Activated CD8-positive, alpha-beta memory T cell treated with anti-CD3 and anti-CD28 coated beads, Interleukin-2, amount 50 U/mL, for 4 hours (primary cell): ENCODE data around the gene KAZALD1.
A peak's percentile ranks its signal among the peaks of the same experiment; 100 is the strongest.

Experiments used
- DNase-seq: peaks from one replicate; pipeline ENCODE4 v3.0.0-alpha.2; 2020

KAZALD1 gene, protein sequence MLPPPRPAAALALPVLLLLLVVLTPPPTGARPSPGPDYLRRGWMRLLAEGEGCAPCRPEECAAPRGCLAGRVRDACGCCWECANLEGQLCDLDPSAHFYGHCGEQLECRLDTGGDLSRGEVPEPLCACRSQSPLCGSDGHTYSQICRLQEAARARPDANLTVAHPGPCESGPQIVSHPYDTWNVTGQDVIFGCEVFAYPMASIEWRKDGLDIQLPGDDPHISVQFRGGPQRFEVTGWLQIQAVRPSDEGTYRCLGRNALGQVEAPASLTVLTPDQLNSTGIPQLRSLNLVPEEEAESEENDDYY

DNA sequence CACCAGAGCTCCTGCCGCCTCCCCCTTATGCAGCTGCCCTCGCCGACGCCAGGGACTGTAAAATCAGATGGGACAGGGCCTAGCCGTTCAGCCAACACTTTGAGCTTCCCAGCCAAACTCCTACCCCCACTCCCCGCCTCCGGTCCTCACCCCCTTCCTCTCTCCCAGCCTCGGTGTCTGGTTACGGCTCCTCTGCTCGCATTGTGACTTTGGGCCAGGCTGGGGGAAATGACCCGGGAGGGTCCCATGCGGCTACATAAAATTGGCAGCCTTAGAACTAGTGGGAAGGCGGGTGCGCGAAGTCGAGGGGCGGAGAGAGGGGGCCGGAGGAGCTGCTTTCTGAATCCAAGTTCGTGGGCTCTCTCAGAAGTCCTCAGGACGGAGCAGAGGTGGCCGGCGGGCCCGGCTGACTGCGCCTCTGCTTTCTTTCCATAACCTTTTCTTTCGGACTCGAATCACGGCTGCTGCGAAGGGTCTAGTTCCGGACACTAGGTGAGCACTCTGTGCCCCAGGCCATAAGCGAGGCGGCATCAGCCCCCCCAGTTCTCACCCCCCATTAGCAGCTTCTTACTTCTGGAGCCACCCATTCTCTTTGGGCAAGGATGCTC lies at the start of gene KAZALD1:
Gene KAZALD1, plus strand, starts transcription at position 366 of the 608 bp plus-strand sequence. CDS start 604 bp downstream, outside the sequence.
- no peak for DNase-seq

DNA sequence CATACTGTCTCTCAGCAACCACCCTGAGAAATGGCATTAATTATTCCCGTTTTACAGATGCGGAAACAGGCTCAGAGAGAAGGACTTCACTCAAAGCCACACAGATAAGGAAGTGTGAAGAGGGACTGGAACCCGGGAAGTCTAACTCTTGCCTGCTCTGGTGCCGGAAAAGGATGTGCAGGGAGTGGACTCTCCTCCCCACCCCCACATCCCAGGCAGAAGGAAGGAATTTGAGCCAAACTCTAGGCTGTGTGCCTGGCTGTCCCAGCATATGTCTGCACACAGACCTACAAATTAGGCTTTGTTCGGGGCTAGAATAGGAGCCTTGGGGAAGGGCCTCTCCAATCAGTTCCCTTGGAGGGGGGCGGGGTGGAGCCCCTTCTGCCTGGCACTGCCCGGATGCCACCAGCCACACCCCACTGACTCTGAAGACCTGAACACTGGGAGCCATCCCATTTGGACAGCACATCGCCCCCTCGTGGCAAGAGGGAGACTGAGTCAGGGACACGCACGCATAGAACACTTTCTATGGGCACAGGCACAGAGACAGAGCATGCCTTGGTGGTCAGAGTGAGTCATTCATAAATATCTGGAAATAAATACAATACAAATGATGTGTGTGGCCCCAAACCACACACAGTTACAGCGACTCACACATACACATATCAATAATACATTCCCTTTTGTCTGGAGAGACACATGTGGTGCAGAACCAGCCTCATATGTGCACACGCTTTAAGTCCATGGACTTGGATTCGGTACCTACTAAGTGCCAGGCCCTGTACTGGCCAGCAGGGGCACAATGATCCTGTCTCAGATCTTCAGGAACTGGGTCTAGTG lies 49.0 kb upstream of the KAZALD1 start:
- DNase-seq = peak; percentile 77

DNA sequence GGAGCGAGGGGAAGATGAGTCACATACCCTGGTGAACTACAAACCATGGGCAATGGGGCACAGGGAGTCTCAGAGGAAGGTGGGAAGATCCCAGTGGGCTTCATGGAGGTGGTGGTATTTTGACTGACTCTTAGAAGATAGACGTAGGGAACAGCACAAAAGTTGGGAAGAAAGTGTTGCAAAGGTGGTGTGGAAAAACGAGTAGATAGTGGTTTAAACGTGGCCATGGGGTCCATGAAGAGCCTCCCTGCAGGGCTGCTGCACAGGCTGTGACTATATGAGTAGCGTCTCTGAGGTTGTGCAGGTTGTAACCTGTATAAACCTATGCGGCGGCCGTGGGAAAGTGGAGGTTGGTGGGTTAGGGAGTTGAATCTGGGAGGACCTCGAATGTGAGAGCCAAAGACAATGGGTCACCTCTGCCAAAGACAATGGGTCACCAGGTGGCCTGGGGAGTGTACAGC lies 48.4 kb upstream of the KAZALD1 start:
- no peak for DNase-seq

DNA sequence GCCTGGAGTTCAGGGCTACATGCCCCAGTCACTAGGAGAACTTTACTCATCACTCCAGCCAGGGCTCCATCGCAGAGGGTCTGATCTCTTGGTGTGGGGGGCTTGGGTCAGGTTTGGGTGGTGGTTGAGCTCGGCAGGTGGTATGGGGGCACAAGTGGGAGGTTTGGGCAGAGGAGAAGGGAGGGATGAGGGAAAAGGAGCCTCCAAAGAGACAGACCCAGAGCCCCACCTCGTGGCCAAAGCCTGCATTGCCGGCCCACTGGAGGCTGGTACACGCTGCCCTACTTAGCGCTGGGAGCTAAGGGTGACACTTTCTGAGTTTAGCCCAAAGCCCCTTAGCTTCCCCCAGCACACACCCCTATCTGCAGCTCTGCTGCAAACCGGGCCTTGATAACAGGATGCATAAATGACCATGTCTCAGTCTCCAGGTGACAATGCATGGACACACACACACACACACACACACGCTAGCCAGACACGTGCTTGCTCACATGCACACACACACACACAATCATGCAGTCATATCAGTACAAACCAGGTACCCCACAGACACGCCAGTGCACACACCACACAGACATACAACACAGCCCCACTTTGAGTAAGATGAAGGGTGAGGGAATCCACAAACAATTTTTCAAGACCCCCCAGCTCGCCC lies 47.4 kb upstream of the KAZALD1 start:
- peak; percentile 77 for DNase-seq

DNA sequence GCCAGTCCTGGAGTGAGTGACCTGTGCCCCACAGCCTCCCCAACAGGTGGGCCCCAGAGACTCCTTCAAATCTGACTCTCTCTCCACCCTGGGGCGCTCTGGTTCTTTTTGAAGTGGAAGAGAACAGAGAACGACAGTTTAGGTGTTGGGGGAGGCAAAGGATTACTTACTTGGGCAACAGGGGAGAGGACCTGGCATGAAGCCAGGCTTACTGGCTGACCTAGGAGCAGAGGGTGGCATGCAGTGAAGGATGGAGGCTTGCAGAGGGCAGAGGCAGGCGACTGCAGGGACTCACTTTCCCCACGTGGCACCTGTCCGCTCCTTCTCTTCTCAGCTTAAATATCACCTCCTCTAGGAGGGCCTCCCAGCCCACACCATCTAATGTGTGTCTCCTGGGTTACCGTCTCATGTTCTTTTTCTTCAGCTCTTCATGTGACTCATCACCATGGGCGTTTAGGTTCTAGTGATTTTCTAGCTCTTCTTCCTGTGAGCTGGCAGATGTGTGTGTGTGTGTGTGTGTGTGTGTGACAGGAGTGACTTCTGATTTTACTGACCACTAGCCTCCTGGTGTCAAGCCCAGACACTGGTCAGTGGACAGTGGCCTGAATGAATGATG lies 46.7 kb upstream of the KAZALD1 start:
- no peak for DNase-seq

DNA sequence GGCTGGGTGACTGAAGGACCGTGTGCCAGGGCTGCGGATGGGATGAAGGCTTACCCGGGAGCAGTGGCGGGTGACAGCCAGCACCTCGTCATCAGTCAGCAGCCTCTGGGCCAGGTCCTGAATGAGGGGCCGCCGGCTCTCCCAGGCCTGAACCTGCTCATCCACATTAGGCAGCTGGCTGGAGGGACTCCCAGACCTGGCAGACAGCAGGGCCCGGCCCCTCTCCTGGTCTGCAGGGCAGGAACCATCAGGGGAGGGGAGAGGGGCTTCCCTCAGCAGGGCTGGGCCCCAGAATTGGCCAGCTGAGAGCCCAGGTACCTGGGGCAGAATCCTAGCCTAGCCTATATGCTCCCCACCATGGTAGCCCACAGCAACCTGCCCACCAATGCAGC lies 46.2 kb upstream of the KAZALD1 start:
- DNase-seq = no peak

DNA sequence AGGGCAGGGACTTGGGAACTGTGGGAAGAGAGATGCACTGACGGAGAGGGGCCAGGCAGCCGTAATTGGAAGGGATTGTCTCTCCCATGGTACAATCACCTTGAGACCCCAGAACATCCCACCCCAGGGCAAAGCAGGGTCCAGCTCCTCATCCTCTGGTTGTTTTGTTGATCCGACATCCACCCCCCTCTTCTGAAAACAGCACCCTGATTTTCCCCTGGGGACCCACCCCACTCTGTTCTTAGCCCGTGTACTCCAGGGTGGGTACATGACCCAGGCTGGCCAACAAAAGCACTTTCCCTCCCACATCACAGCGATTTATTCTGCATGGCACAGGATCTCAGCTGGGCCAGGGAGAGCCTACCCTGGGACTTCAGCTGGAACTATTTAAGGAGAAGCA lies 45.0 kb upstream of the KAZALD1 start:
- no peak for DNase-seq

DNA sequence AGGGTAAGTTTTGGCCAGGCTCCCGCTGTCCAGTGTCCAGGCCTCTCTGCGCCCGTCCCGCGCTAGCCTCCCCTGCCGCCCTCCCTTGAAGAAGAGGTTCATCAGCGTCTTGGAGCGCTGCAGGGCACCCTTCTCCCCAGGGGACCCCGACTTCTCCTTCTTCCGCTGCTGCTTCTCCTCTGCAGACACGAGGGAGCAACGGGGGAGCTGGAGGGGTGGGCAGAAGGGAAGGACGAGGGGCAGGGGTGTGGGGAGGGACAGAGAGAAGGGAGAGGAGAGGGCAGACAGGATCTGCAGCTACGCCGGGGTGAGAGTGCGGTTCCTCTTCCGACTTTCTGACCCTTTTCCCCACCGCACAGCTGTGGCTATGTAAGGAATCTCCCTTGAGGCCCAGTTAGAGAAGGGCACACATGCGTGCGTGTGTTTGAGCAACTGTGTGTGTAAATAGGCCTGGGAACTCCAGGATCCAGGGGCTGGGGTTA lies 43.6 kb upstream of the KAZALD1 start:
- no peak for DNase-seq

DNA sequence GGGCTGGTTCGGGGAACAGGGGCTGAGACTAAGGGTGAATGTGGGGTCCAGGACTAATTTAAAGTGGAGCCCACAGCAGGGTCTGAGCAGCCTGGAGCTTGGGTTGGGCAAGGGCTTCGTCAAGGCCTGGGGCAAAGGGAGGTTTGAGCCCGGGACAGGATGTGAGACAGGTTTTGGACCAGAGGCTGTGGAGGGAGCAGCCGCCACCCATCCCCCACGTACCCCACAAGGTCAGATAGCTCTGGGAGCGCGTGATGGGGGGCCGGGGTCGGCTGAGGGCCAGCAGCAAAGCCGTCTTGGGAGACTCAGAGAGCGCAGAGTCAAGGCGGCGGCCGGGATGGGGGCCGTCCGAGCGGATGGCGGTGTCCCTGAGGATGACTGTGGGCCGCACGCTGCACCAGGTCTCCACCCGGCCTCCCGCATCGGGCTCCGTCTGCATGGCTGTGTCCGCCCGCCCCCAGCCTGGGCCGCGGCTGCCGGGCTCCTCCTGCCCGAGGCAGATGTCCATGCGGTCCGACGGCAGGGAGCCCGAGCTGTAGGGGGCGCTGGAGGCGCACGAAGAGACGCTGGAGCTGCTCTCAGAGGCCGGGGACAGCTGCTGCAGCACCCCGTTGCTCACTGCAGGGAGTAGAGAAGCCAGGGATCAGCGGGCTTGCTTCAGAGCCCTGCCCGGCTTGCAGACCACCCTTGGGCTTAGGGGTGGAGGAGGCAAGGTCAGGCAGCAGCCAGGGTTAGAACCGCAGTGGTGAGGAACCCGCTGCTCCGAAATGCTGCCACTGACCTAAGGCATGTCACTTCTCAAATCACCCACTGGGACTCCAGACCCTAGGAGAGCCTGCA lies 43.0 kb upstream of the KAZALD1 start:
- peak; percentile 80 for DNase-seq

DNA sequence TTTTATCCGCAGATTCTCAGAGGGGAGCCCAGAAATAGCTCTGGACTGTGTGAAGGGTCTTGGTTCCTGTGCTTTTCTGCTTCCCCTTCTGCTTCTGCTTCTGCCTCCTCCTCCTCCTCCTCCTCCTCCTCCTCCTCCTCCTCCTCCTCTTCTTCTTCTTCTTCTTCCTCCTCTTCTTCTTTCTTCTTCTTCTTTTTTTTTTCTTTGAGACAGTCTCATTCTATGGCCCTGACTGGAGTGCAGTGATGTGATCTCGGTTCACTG lies 42.4 kb upstream of the KAZALD1 start:
- DNase-seq = no peak

DNA sequence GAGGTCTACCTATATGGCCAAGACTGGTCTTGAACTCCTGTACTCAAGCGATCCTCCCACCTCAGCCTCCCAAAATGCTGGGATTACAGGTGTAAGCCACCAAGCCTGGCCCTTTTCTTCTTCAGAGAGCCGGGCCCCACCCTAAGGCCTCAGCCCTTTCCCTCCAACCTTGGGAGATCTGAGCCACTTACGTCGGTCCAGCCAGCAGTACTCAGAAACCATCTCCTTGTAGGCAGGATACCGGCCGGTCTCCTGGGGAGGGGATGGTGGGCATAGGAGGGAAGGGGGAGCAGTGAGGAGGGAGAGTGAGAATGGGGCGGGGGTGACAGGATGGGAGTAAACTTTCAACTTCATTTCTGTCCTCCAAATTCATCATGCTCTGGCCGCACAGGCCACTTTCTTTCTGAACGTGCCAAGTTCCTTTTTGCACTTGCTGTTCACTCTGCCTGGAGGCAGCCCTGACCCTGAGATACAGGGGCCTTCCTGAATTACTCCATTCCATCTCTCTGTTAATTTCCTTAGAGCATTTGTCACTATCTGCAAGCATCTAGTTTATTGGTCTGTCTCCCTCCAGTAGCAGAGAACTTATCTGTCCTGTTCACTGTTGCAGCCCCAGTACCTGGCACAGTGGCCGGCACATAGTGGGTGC lies 41.2 kb upstream of the KAZALD1 start:
- DNase-seq = no peak

DNA sequence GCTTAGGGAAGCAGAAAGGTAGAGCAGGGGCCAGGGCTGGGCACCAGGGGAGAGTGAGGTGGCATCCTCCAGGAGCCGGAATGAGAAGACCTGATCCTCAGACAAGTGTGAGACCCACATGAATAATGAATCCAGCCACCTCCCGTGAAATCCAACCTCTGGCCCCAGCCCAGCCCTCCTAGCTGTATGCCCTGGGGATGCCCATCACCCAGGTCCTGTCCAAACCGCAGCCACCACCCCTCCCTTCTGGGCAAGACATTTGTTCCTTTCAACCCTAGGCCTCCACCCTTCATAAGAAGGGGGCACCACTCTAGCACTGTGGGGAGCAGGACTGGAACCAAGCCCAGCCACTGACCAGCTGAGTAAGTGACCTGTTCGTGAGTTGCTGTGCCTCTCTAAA lies 40.5 kb upstream of the KAZALD1 start:
- no peak for DNase-seq

DNA sequence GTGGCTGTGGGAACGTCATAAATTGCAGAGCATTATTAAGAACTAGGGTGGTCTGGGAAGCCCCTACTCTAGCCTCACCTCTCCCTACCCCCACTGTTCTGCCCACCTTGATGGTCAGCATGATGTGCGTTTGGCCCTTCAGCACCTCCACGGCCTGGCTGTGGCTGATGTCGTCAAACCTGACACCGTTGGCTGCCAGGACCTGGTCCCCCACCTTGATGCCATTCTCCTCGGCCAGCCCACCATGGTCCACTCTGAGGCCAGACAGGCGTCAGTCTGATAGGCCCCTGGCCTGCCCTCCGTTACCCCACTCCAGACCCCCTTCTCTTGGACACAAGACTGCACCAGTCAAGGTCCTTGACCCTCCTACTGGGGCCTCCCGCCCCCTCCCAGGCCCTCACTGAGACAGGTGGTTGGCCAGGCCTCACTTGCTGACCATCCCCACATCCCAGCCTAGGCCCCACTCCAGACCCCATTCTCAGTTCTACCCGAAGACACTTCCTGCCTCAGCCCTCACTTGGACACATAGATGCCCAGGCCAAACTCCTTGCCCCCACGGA lies 40.0 kb upstream of the KAZALD1 start:
- DNase-seq = no peak

DNA sequence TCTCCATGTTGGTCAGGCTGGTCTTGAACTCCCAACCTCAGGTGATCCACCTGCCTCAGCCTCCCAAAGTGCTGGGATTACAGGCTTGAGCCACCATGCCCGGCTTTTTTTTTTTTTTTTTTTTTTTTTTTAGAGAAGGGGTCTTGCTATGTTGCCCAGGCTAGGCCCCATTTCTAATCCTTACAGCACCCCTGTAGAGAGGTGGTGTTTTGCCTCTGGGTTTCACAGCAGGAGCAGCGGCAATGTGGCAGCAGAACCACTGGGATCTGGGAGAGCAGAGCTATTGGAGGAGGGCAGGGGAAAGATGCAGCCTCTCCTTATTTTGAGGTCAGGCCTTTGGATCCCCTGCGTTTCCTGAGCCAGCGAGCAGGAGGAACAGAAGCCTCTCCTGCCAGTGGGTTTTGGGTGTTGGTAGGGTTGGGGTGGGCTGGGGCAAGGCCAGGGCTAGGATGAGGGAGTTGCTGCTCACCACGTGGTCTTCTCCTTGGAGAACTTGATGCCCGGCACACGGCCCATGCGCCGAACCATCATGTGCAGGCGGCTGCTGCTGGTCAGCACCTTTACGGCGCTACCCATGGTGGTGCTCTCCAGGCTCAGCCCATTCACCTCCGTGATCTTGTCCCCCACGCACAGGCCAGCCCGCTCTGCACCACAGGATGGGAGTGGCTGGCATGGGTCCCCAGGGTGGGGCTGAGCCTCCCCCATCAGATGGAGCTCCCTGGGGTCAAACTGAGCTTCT lies 38.7 kb upstream of the KAZALD1 start:
- no peak for DNase-seq

DNA sequence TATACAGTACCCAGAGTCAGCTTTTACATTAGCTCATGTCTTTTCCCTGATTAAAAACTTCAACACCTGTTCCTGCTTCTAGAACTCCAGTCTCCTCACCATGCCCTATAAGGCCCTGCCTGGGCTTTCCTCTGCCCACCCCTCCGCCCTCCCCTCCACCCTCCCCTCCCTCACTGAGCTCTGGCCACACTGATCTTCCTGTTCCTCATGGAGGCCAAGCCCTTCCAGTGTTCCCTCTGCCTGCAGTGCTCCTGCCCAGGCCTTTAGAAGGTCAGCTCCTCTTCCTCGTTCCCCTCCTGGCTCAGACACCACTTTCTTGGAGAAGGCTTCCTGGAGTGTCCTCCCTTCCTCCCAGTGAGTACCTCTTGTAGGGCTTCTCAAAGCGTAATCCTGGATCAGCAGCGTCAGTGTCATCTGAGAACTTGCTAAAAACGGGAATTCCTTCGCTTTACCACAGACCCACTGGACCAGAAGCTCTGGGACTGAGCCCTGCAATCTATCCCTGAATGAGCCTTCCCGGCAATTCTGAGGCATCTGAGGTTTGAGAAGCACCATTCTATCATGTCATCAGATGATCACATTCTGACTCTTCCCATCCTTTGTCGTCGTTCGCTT lies 34.6 kb upstream of the KAZALD1 start:
- DNase-seq = no peak

DNA sequence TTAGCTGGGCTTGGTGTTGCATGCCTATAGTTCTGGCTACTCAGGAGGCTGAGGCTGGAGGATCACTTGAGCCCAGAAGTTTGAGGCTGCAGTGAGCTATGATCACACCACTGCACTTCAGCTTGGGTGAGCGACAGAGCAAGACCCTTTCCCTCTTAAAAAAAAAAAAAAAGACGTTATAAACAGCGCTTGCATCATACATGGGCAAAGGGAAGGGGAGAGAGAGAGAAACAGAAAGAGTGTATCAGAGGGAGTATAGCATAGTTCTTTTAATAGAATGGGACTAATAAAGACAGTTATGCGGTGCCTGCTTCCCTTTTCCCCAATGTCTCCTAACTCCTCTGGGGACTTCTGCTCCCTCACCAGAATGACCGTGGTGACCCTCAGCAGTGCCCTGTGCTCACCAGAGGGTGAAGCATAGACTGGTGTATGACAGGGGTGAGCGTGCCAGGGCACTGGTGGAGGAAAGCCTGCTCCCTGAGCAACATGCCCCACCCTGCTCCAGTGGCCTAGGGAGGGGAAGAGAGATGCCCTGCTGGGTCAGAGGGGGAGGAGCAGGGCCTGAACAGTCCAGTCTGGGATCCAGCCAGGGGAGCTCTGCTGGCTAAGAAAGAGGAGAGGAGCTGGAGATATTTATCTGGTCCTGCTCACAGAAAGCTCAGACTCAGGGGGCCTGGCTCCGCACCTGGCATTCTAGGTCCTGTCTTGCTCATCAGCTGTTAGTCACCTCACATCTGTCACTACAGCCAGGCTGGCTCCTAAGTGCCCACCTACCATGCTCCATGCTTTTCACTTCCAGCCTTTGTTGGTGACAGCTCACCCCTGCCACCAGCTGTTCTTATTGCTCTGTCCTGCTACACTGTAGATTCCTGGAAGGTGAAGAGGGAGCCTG lies 33.1 kb upstream of the KAZALD1 start:
- no peak for DNase-seq

DNA sequence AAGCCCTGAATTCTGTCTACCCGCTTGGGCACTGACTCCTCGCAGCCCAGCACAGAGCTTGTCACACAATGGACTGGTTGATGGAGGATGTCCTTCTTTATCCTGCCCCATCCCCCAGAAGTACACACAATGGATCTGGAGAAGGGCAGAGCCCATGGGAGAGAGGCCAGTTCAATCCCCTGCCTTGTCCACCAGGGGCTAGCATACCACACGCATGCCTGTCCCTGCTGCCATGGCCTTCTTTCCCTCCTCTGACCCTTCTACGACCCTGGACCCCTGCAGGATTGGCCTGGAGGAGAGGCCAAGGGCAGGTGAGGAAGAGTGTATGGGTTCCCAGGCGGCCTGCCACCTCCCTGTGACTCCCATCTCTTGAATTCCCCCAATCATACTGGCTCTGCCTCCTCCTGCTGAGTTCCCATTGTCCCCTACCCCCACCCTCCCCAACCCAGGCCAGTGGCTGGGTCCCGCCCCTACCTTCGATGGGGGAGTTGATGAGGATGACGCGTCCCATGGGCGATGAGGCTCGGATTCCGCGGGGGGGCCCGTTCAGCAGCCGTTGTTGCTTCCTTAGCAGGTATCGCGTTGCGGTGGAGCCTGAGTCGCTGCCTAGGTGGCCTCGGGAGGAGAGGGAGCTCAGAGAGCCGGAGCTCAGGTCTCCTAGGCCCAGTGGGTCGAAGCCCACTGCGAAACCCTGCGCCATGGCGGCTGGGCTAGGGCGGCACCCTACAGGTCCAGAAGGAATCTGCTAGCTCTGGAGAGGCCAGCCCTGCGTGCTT lies 32.1 kb upstream of the KAZALD1 start:
- no peak for DNase-seq
